Nephron progenitor cell (in vitro differentiated cells): ENCODE results near the gene CSMD2.

Source experiments
- DNase-seq: peaks from one replicate; pipeline ENCODE4 v3.0.0; 2021
- H3K27ac Mint-ChIP-seq: 2 replicates; pipeline ENCODE4 v1.8.0; 2021; ENCODE audit warnings: mild to moderate bottlenecking, moderate library complexity, mixed read lengths
- H3K27me3 Mint-ChIP-seq: 2 replicates; pipeline ENCODE4 v1.8.0; 2021; ENCODE audit warnings: mild to moderate bottlenecking, low read depth, mixed read lengths; ENCODE audit not compliant: poor library complexity
- H3K36me3 Mint-ChIP-seq: 2 replicates; pipeline ENCODE4 v1.8.0; 2021; ENCODE audit warnings: low read depth, mixed read lengths
- H3K4me1 Mint-ChIP-seq: 2 replicates; pipeline ENCODE4 v1.8.0; 2021; ENCODE audit warnings: mixed read lengths
- H3K4me3 Mint-ChIP-seq: 2 replicates; pipeline ENCODE4 v1.8.0; 2021; ENCODE audit warnings: mild to moderate bottlenecking, moderate library complexity, mixed read lengths
- H3K9me3 Mint-ChIP-seq: 2 replicates; pipeline ENCODE4 v1.8.0; 2021; ENCODE audit warnings: mild to moderate bottlenecking, moderate library complexity, mixed read lengths
- TF ChIP-seq, protein P1 (sequence below): fragments of 200-600 bp; sonication (generic); IDR thresholded peaks from 2 replicates; pipeline ENCODE4 v1.5.0; 2021; ENCODE audit warnings: antibody characterized with exemption

CSMD2 gene

DNA sequence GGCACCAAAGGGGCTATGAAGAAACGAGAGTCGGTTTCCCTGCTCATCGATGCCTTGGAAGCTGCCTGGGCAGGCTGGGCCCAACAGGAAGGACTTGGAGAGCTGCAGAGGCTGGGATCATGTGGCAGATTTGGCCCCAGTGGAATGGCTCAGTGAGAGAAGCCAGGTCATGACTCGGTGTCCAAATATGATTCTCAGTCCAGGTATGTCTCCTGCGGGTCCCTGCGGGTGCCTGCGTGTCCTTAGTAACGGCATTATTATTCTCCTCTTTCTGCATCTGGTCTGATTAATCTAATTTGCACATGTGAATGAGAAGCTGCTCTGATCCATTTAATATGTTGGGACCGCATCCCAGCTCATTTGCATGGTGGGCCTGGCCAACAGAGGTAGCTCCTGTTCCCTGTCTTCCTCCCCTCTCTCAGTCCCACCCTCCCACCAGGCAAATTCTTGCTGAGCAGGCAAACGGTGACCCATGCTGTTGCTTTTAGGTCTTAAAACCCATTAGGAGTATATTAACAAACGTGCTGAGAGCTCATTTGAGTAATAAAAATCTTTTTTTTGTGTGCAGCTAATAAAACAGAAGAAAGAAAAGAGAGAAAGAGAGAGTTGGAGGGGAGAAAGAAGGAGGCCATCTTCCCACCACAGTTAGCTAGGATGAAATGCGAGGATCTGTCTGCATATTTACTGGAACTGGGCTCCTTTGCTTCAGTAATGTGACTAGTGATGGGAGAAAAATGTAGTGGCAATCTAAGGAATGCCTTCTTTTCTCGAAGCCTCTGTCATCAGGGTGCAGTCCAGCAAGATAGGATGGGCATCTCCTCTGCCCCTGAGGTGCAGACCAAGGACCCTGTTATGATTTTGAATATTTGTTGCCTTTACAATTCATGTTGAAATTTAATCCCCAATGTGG lies 167.6 kb downstream of the CSMD2 start:
- Mint-ChIP-seq H3K4me1 (peaks cover 19% of the 10 kb centered on the region), H3K27ac (no peak overlapping the region), H3K27me3 (peaks cover 3% of the 10 kb centered on the region), H3K9me3 (no peaks in the 10 kb centered on the region), H3K36me3 (no peaks in the 10 kb centered on the region), H3K4me3 (no peak overlapping the region)
- TF ChIP-seq, protein P1, sequence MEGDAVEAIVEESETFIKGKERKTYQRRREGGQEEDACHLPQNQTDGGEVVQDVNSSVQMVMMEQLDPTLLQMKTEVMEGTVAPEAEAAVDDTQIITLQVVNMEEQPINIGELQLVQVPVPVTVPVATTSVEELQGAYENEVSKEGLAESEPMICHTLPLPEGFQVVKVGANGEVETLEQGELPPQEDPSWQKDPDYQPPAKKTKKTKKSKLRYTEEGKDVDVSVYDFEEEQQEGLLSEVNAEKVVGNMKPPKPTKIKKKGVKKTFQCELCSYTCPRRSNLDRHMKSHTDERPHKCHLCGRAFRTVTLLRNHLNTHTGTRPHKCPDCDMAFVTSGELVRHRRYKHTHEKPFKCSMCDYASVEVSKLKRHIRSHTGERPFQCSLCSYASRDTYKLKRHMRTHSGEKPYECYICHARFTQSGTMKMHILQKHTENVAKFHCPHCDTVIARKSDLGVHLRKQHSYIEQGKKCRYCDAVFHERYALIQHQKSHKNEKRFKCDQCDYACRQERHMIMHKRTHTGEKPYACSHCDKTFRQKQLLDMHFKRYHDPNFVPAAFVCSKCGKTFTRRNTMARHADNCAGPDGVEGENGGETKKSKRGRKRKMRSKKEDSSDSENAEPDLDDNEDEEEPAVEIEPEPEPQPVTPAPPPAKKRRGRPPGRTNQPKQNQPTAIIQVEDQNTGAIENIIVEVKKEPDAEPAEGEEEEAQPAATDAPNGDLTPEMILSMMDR: no peak
- no peak for DNase-seq

DNA sequence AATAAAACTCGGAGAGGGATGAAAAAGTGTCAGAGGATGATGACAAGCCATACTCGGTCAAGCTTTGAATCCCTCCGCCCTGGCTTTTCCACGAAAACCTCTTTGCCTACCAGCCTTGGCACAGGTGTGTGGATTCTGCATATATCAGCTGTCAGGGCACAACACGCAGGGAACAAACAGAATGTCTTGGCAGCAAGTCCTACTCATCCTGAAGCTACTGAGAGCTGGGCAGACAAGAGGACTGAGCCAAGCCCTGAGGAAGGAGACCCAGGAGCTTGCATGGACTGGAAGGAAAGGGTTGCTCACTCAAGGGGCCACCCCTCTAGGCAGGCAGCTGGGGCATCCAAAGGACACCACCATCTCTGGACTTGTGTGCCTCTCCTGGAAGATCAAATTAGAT lies 168.7 kb downstream of the CSMD2 start:
- Mint-ChIP-seq H3K9me3 (no peaks in the 10 kb centered on the region), H3K4me3 (no peak overlapping the region), H3K27me3 (peaks cover 3% of the 10 kb centered on the region), H3K4me1 (peaks cover 19% of the 10 kb centered on the region), H3K27ac (no peak overlapping the region), H3K36me3 (no peaks in the 10 kb centered on the region)
- no peak for DNase-seq
- TF ChIP-seq, protein P1: no peak

DNA sequence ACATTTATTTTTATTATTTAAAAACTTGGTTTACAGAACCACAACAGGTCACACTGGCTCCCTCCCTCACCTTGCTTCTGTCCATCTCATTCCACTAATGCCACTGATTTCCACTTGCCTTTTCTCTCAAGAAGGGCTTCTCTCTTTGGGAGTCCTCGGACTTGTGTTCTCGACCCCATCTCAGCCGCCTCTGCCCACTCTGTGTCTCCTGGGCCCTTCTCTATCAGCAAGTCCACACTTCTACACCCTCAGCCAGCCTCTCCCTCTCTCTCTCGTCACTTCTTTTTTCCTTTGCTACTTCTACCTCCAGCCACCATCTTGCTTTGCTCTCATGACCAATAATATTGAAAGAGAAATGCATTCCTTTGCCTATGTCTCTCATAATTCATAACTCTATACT lies 171.7 kb downstream of the CSMD2 start:
- Mint-ChIP-seq H3K27me3 (peaks cover 1% of the 10 kb centered on the region), H3K4me1 (peaks cover 7% of the 10 kb centered on the region), H3K36me3 (no peaks in the 10 kb centered on the region), H3K27ac (no peak overlapping the region), H3K4me3 (no peak overlapping the region), H3K9me3 (no peaks in the 10 kb centered on the region)
- no peak for DNase-seq
- TF ChIP-seq, protein P1: no peak

DNA sequence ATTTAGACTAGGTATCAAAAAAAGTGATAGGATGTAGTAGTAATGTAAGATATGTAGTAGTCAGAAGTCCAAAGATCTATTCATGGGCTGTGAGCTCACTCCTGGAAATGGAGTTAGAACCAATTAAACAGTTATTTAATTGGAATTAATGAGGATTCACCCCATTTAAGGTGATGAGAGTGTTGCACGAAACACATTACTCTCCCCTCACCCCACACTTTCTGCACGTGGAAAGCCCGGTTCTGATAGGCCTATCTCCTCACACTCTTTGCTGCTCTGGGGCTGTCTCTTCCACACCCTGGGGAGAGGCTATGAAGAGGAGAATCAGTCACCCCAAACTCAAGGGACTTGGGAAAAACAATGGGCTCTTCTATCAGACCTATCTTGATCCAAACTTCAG lies 174.7 kb downstream of the CSMD2 start:
- no peaks in the 10 kb centered on the region for H3K36me3 Mint-ChIP-seq
- H3K27ac Mint-ChIP-seq: no peak overlapping the region
- H3K4me1 Mint-ChIP-seq: no peaks in the 10 kb centered on the region
- no peak overlapping the region for H3K4me3 Mint-ChIP-seq
- no peaks in the 10 kb centered on the region for H3K9me3 Mint-ChIP-seq
- peaks cover 8% of the 10 kb centered on the region for H3K27me3 Mint-ChIP-seq
- DNase-seq: no peak
- TF ChIP-seq, protein P1: no peak

DNA sequence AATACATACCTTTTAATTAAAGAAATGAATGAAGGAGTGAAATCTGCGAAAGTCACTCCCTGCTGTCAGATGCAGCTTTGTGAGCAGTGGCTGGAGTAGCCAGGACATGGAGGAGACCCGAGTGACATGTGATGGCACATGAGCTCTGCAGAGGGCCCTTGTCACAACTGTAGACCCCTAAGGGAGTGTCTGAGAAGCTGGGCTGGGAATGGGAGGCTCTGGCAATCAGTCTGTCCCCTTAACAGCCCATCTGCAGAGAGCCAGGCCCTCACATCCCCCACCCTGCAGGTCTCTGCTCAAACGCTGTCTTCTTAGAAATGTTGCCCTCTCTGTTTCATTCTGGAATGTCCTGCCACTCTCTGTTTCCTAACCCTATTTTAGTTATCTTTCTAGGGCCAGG lies 176.9 kb downstream of the CSMD2 start:
- no peaks in the 10 kb centered on the region for H3K36me3 Mint-ChIP-seq
- peaks cover 10% of the 10 kb centered on the region for H3K27me3 Mint-ChIP-seq
- no peak overlapping the region for H3K27ac Mint-ChIP-seq
- DNase-seq: no peak
- H3K4me1 Mint-ChIP-seq: peaks cover 5% of the 10 kb centered on the region
- no peaks in the 10 kb centered on the region for H3K9me3 Mint-ChIP-seq
- TF ChIP-seq, protein P1: no peak
- H3K4me3 Mint-ChIP-seq: no peak overlapping the region
